Measurements from ENCODE around the gene EHD4. TPM values are rescaled to one million over a fixed set of nuclear protein-coding genes. Genes with fewer than 3 reads are reported as not detected.

Gene EHD4
- total RNA-seq, 2 experiments from 2014 or later, result 6.9 to 8.0 TPM

- CTCF ChIA-PET, result interaction anchor here (1.3 kb wide), 1 partner anchor 19 kb away, joined by 4 read pairs; no protein-coding TSS in a partner anchor
- no peaks in the 10 kb centered on the region for H3K9me3 Mint-ChIP-seq (ENCODE audit: insufficient read depth)
- no peak for ATAC-seq
- POLR2A ChIA-PET, result no interaction called here
- no peak overlapping the region for H3K4me3 Mint-ChIP-seq
- H3K27ac Mint-ChIP-seq, result no peak overlapping the region
- H3K4me1 Mint-ChIP-seq (ENCODE audit: low read depth), result peaks cover 11% of the 10 kb centered on the region
- peaks cover 2% of the 10 kb centered on the region for H3K27me3 Mint-ChIP-seq (ENCODE audit: low read depth)
- H3K36me3 Mint-ChIP-seq (ENCODE audit: low read depth), result no peaks in the 10 kb centered on the region
- no peak for DNase-seq
Observed at GRCh38 chr15:42009022-42009421, 36.7 kb upstream of the EHD4 start.

DNA sequence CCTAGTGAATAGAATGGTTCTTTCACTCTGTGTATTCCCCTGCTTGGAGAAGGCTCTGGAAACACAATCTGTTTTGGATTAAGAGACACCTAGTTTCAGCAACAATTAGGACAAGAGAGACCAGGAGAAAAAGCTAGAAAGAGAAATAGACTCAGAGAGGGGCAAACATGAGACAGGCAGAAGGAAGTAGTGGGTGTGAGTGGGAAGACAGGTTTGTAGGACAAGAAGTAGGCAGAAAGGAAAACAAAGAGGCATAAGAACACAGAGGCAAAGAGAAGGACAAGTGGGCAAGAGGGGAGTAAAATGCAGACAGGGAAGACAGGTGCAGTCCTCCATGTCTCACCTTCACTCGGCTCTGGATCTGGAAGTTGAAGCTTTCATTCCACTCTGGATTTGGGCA lies 35.0 kb upstream of the EHD4 start:
- POLR2A ChIA-PET, result no interaction called here
- H3K27ac Mint-ChIP-seq, result no peak overlapping the region
- no peaks in the 10 kb centered on the region for H3K36me3 Mint-ChIP-seq (ENCODE audit: low read depth)
- DNase-seq, result no peak
- no peaks in the 10 kb centered on the region for H3K9me3 Mint-ChIP-seq (ENCODE audit: insufficient read depth)
- CTCF ChIA-PET, result interaction anchor here (2.9 kb wide), 1 partner anchor 18 kb away, joined by 11 read pairs; no protein-coding TSS in a partner anchor
- peaks cover 11% of the 10 kb centered on the region for H3K4me1 Mint-ChIP-seq (ENCODE audit: low read depth)
- peaks cover 2% of the 10 kb centered on the region for H3K27me3 Mint-ChIP-seq (ENCODE audit: low read depth)
- ATAC-seq, result no peak
- H3K4me3 Mint-ChIP-seq, result no peak overlapping the region

DNA sequence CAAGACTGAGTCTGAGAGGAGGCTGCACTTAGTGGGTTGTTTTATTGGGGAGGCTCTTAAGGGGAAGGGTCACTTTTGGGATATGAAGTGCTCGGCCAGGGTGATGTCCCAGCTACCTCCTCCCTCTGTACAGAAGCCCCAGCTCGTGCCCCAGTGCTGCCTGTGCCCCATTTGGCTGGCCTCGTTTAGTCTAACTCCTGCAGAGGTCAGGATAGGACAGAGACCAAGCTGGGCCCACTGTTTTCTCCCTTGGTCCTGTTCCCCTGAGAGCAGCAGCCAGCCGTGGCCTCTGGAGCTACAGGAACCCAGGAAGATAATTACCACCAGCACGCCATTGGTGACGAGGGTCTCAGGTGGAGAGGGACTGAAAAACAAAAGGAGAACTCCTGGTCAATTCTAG lies 30.0 kb upstream of the EHD4 start:
- CTCF ChIA-PET, result interaction anchor here (1.8 kb wide), 1 partner anchor 12 kb away, joined by 9 read pairs; no protein-coding TSS in a partner anchor
- POLR2A ChIA-PET, result no interaction called here
- no peak for DNase-seq
- Mint-ChIP-seq H3K4me1 (ENCODE audit: low read depth) (no peaks in the 10 kb centered on the region), H3K36me3 (ENCODE audit: low read depth) (no peaks in the 10 kb centered on the region), H3K9me3 (ENCODE audit: insufficient read depth) (no peaks in the 10 kb centered on the region), H3K27ac (no peak overlapping the region), H3K27me3 (ENCODE audit: low read depth) (peaks cover 1% of the 10 kb centered on the region), H3K4me3 (no peak overlapping the region)
- ATAC-seq, result no peak

DNA sequence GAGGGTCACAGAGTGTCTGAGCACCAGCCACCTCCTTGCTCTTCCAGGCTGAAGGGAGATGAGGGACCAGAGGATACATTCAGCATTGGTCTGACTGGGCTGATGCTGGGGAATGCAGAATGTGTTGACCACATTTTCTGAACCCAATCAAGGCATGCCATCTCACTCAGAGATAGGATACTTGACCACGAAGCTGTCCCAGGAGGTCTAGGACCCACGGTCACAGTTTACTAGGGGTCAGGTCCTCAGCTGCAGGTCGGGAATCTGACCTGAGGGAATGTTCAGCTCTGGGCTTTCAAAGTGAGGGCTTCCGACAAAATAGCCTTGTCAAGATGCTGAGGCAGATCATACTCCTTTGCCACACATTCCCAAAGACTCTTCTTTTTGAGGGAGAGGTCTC lies 28.9 kb upstream of the EHD4 start:
- no peak for DNase-seq
- no peaks in the 10 kb centered on the region for H3K4me1 Mint-ChIP-seq (ENCODE audit: low read depth)
- CTCF ChIA-PET, result interaction anchor here (1.8 kb wide), 1 partner anchor 11 kb away, joined by 9 read pairs; no protein-coding TSS in a partner anchor
- no peaks in the 10 kb centered on the region for H3K36me3 Mint-ChIP-seq (ENCODE audit: low read depth)
- H3K27me3 Mint-ChIP-seq (ENCODE audit: low read depth), result no peaks in the 10 kb centered on the region
- no peak overlapping the region for H3K4me3 Mint-ChIP-seq
- no peaks in the 10 kb centered on the region for H3K9me3 Mint-ChIP-seq (ENCODE audit: insufficient read depth)
- no peak overlapping the region for H3K27ac Mint-ChIP-seq
- POLR2A ChIA-PET, result no interaction called here
- ATAC-seq, result no peak

- no peaks in the 10 kb centered on the region for H3K27me3 Mint-ChIP-seq (ENCODE audit: low read depth)
- no peak overlapping the region for H3K4me3 Mint-ChIP-seq
- CTCF ChIA-PET, result interaction anchor here (0.9 to 2.1 kb wide), 2 partner anchors 10 kb away, joined by 3 to 11 read pairs; no protein-coding TSS in a partner anchor
- no peaks in the 10 kb centered on the region for H3K36me3 Mint-ChIP-seq (ENCODE audit: low read depth)
- H3K9me3 Mint-ChIP-seq (ENCODE audit: insufficient read depth), result no peaks in the 10 kb centered on the region
- no peak overlapping the region for H3K27ac Mint-ChIP-seq
- no peaks in the 10 kb centered on the region for H3K4me1 Mint-ChIP-seq (ENCODE audit: low read depth)
- POLR2A ChIA-PET, result interaction anchor here (0.6 kb wide), 1 partner anchor 318 kb away, joined by 3 read pairs; no protein-coding TSS in a partner anchor
- ATAC-seq, result no peak
- no peak for DNase-seq
Observed at GRCh38 chr15:41999290-42000285, 27.2 kb upstream of the EHD4 start.

DNA sequence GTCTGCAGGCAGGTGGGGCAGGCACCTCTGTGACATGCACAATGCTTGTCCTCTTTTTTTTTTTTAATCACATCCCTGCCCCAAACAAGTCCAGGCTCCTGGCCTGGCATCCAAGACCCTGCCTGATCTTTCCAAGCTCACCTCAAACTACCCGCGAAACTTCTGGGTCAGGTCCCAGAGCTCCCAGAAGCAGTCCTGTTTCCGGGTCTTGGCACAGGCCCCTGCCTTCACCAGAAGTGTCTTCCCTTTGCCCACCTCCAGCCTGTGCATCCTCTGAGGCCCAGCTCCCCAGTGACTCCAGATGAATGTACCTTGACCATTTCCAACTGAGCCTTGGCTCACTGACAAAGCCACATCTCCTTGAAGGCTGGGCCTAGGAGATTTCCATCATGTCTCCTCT lies 25.5 kb upstream of the EHD4 start:
- CTCF ChIA-PET, result interaction anchor here (0.8 to 2.1 kb wide), 4 partner anchors 9 to 59 kb away, joined by 3 to 11 read pairs (median 6); no protein-coding TSS in a partner anchor
- no peaks in the 10 kb centered on the region for H3K36me3 Mint-ChIP-seq (ENCODE audit: low read depth)
- no peak overlapping the region for H3K4me3 Mint-ChIP-seq
- no peaks in the 10 kb centered on the region for H3K27me3 Mint-ChIP-seq (ENCODE audit: low read depth)
- ATAC-seq (no peak), DNase-seq (no peak)
- no peak overlapping the region for H3K27ac Mint-ChIP-seq
- H3K4me1 Mint-ChIP-seq (ENCODE audit: low read depth), result no peaks in the 10 kb centered on the region
- no peaks in the 10 kb centered on the region for H3K9me3 Mint-ChIP-seq (ENCODE audit: insufficient read depth)
- POLR2A ChIA-PET, result no interaction called here

GRCh38 chr15:41996921-41997592 lies 24.7 kb upstream of the EHD4 start:
- DNase-seq, result no peak
- POLR2A ChIA-PET, result no interaction called here
- ATAC-seq, result no peak
- H3K27me3 Mint-ChIP-seq (ENCODE audit: low read depth), result no peaks in the 10 kb centered on the region
- H3K36me3 Mint-ChIP-seq (ENCODE audit: low read depth), result no peaks in the 10 kb centered on the region
- CTCF ChIA-PET, result interaction anchor here (0.8 to 2.1 kb wide), 4 partner anchors 8 to 60 kb away, joined by 3 to 11 read pairs (median 6); no protein-coding TSS in a partner anchor
- no peak overlapping the region for H3K27ac Mint-ChIP-seq
- no peaks in the 10 kb centered on the region for H3K9me3 Mint-ChIP-seq (ENCODE audit: insufficient read depth)
- no peak overlapping the region for H3K4me3 Mint-ChIP-seq
- H3K4me1 Mint-ChIP-seq (ENCODE audit: low read depth), result no peaks in the 10 kb centered on the region

DNA sequence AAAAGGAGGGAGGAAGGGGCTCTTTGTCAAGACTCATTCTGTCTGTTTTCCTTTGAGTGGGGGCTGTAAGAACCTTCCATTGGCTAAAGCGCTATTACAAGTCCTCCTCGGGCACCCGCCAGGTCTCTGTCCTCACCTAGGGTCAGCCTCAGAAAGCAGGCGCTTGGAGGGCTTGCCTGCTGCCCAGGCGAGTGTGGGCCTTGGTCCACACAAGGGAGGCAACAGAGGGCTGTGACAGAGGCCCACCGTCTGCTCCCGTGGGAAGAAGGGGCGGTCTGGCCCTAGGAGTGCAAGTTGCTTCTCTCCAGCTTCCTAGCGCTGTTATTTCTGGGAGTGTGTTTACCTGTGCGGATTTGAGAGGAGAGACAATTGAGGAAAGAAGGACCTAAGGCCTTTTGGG lies 24.0 kb upstream of the EHD4 start:
- H3K27me3 Mint-ChIP-seq (ENCODE audit: low read depth), result no peaks in the 10 kb centered on the region
- POLR2A ChIA-PET, result no interaction called here
- no peak overlapping the region for H3K4me3 Mint-ChIP-seq
- no peak overlapping the region for H3K27ac Mint-ChIP-seq
- no peaks in the 10 kb centered on the region for H3K4me1 Mint-ChIP-seq (ENCODE audit: low read depth)
- no peaks in the 10 kb centered on the region for H3K9me3 Mint-ChIP-seq (ENCODE audit: insufficient read depth)
- DNase-seq (no peak), ATAC-seq (no peak)
- H3K36me3 Mint-ChIP-seq (ENCODE audit: low read depth), result no peaks in the 10 kb centered on the region
- CTCF ChIA-PET, result interaction anchor here (1.7 kb wide), 1 partner anchor 61 kb away, joined by 4 read pairs; no protein-coding TSS in a partner anchor

- POLR2A ChIA-PET, result no interaction called here
- H3K27me3 Mint-ChIP-seq (ENCODE audit: low read depth), result no peaks in the 10 kb centered on the region
- no peak for ATAC-seq
Observed at GRCh38 chr15:41995476-41995855, 23.1 kb upstream of the EHD4 start.

GRCh38 chr15:41994772-41995475 lies 22.6 kb upstream of the EHD4 start:
- Mint-ChIP-seq H3K9me3 (ENCODE audit: insufficient read depth) (no peaks in the 10 kb centered on the region), H3K4me1 (ENCODE audit: low read depth) (no peaks in the 10 kb centered on the region), H3K4me3 (no peak overlapping the region), H3K27ac (no peak overlapping the region), H3K27me3 (ENCODE audit: low read depth) (no peaks in the 10 kb centered on the region), H3K36me3 (ENCODE audit: low read depth) (no peaks in the 10 kb centered on the region)
- POLR2A ChIA-PET, result no interaction called here
- ATAC-seq (no peak), DNase-seq (no peak)
- CTCF ChIA-PET, result interaction anchor here (0.8 to 1.7 kb wide), 4 partner anchors 57 to 84 kb away, joined by 3 to 4 read pairs (median 4); no protein-coding TSS in a partner anchor

More at GRCh38 chr15:41995476-41995855, 23.1 kb upstream of the EHD4 start:
- Mint-ChIP-seq H3K36me3 (ENCODE audit: low read depth) (no peaks in the 10 kb centered on the region), H3K4me1 (ENCODE audit: low read depth) (no peaks in the 10 kb centered on the region), H3K9me3 (ENCODE audit: insufficient read depth) (no peaks in the 10 kb centered on the region), H3K27ac (no peak overlapping the region), H3K4me3 (no peak overlapping the region)
- CTCF ChIA-PET, result interaction anchor here (0.8 to 1.7 kb wide), 4 partner anchors 57 to 83 kb away, joined by 3 to 4 read pairs (median 4); no protein-coding TSS in a partner anchor
- no peak for DNase-seq

- H3K27ac Mint-ChIP-seq, result no peak overlapping the region
- no peaks in the 10 kb centered on the region for H3K36me3 Mint-ChIP-seq (ENCODE audit: low read depth)
- ATAC-seq, result no peak
- CTCF ChIA-PET, result interaction anchor here (0.8 to 1.4 kb wide), 3 partner anchors 72 to 90 kb away, joined by 3 to 4 read pairs (median 3); no protein-coding TSS in a partner anchor
- no peaks in the 10 kb centered on the region for H3K9me3 Mint-ChIP-seq (ENCODE audit: insufficient read depth)
- H3K27me3 Mint-ChIP-seq (ENCODE audit: low read depth), result no peaks in the 10 kb centered on the region
- no peak for DNase-seq
- no peaks in the 10 kb centered on the region for H3K4me1 Mint-ChIP-seq (ENCODE audit: low read depth)
- no peak overlapping the region for H3K4me3 Mint-ChIP-seq
- POLR2A ChIA-PET, result no interaction called here
Observed at GRCh38 chr15:41994171-41994650, 21.9 kb upstream of the EHD4 start.
